D721Med (cell line): ENCODE results near the gene PRR18.

Experiments used
- DNase-seq: peaks from one replicate; pipeline ENCODE4 v3.0.0; 2011; ENCODE audit warnings: low spot score; ENCODE audit not compliant: insufficient read length
- FAIRE-seq: peaks from 2 replicates; lab custom pipeline; 2011; peaks lifted over from hg19 to GRCh38; lab: Jason Lieb, UNC
- CTCF ChIP-seq: IDR thresholded peaks from 2 replicates; pipeline ENCODE4 v1.5.1; 2012; ENCODE audit warnings: mild to moderate bottlenecking, control low read depth; ENCODE audit not compliant: insufficient read depth; ENCODE audit errors: missing control alignments

The PRR18 gene

GRCh38 chr6:166342349-166343149 lies 34.4 kb upstream of the PRR18 start, which contains the start of gene SFT2D1:
TSS of gene SFT2D1 (minus strand) at chr6:166342545. CDS start at chr6:166342481, 64 bp downstream.
- FAIRE-seq: no peak
- no peak for TF ChIP-seq CTCF

GRCh38 chr6:166341977-166342348 lies 33.8 kb upstream of the PRR18 start:
- DNase-seq (no peak), FAIRE-seq (no peak)
- TF ChIP-seq CTCF: no peak

More at GRCh38 chr6:166342349-166343149, 34.4 kb upstream of the PRR18 start, which contains the start of gene SFT2D1:
- peak; percentile 87 for DNase-seq

- TF ChIP-seq CTCF: no peak
- no peak for DNase-seq
- FAIRE-seq: no peak
Measured at GRCh38 chr6:166341464-166341863, 33.3 kb upstream of the PRR18 start.

- no peak for TF ChIP-seq CTCF
- no peak for FAIRE-seq
Measured at GRCh38 chr6:166338854-166339253, 30.7 kb upstream of the PRR18 start.

GRCh38 chr6:166336847-166337246 lies 28.7 kb upstream of the PRR18 start:
- FAIRE-seq: no peak
- no peak for DNase-seq
- TF ChIP-seq CTCF: no peak

More at GRCh38 chr6:166338854-166339253, 30.7 kb upstream of the PRR18 start:
- DNase-seq: no peak

- FAIRE-seq: no peak
- no peak for TF ChIP-seq CTCF
- DNase-seq: no peak
Measured at GRCh38 chr6:166335378-166336302, 27.4 kb upstream of the PRR18 start.
